ENCODE results near the gene ADGRE3. TPM values are rescaled to one million over a fixed set of nuclear protein-coding genes. Genes with fewer than 3 reads are reported as not detected.

Gene ADGRE3
- total and polyA plus RNA-seq, 2 donors (not counting 1 experiment from before 2014, with no cell fraction given) = 0.17 to 0.46 TPM

GRCh38 chr19:14682084-14682483 is 7.4 kb upstream of the ADGRE3 start:
- Mint-ChIP-seq H3K27ac (no peak overlapping the region), H3K9me3 (ENCODE audit: insufficient read depth) (no peaks in the 10 kb centered on the region), H3K4me3 (no peak overlapping the region), H3K27me3 (no peaks in the 10 kb centered on the region), H3K4me1 (peaks cover 23% of the 10 kb centered on the region)
- no peak overlapping the region for H3K9ac ChIP-seq (ENCODE audit: low read length)
- H3K9me3 ChIP-seq (ENCODE audit: control extremely low read depth in 1 of 3, control insufficient read depth in 2 of 3, insufficient read depth in 1 of 3, low read length in 2 of 3) = no peaks in the 10 kb centered on the region
- peaks cover 19 to 20% of the 10 kb centered on the region in 2 donors for H3K4me1 ChIP-seq (ENCODE audit: control insufficient read depth in 2 of 2, insufficient read depth in 2 of 2, low read length in 2 of 2)
- H3K27me3 ChIP-seq (replicated peaks in 1 of 4; ENCODE audit: control extremely low read depth in 1 of 4, control insufficient read depth in 3 of 4, insufficient read depth in 4 of 4, low read length in 3 of 4) = no peaks in the 10 kb centered on the region
- H3K27ac ChIP-seq (ENCODE audit: low read length in 2 of 2) = no peak overlapping the region
- no peak overlapping the region for H3K4me3 ChIP-seq (ENCODE audit: control extremely low read depth in 1 of 5, extremely low read depth in 1 of 5, insufficient read depth in 1 of 5, low read depth in 2 of 5, low read length in 4 of 5)
- no peaks in the 10 kb centered on the region for H3K36me3 ChIP-seq (replicated peaks in 1 of 2; ENCODE audit: control extremely low read depth in 1 of 2, control insufficient read depth in 1 of 2, extremely low read depth in 1 of 2, insufficient read depth in 2 of 2, low read length in 1 of 2)
- H3K79me2 ChIP-seq (ENCODE audit: control insufficient read depth, insufficient read depth, low read length) = no peaks in the 10 kb centered on the region
- no peak for DNase-seq
- intact Hi-C loops (cut with micrococcal nuclease) = no loop called here
- TF ChIP-seq EZH2 (IDR thresholded peaks at IDR 0.05; ENCODE audit: borderline replicate concordance, insufficient read depth, low read depth, low read length, poor library complexity, severe bottlenecking) = no peak
- no peak for TF ChIP-seq CTCF (IDR thresholded peaks at IDR 0.05)
- no peak overlapping the region for H3K4me2 ChIP-seq (replicated peaks; ENCODE audit: low read depth, low read length, poor library complexity, severe bottlenecking)
- ChIA-PET CTCF (no interaction called here), POLR2A (no interaction called here)
- H2AFZ ChIP-seq (ENCODE audit: insufficient read depth, low read depth, low read length, poor library complexity, severe bottlenecking) = no peak overlapping the region
- WGBS (ENCODE audit: insufficient coverage) = no CpG with 5 or more reads among the region's 2 CpGs
- H4K20me1 ChIP-seq (ENCODE audit: control insufficient read depth, insufficient read depth, low read length, poor library complexity, severe bottlenecking) = no peaks in the 10 kb centered on the region
- no peak for ATAC-seq (ENCODE audit: low read depth)

- Histone ChIP-seq H2AFZ (ENCODE audit: insufficient read depth, low read depth, low read length, poor library complexity, severe bottlenecking) (no peak overlapping the region), H3K9me3 (ENCODE audit: control extremely low read depth in 1 of 3, control insufficient read depth in 2 of 3, insufficient read depth in 1 of 3, low read length in 2 of 3) (no peaks in the 10 kb centered on the region), H3K4me2 (replicated peaks; ENCODE audit: low read depth, low read length, poor library complexity, severe bottlenecking) (no peak overlapping the region), H3K27ac (ENCODE audit: low read length in 2 of 2) (no peak overlapping the region), H3K79me2 (ENCODE audit: control insufficient read depth, insufficient read depth, low read length) (no peaks in the 10 kb centered on the region), H3K4me3 (ENCODE audit: control extremely low read depth in 1 of 5, extremely low read depth in 1 of 5, insufficient read depth in 1 of 5, low read depth in 2 of 5, low read length in 4 of 5) (no peak overlapping the region), H3K27me3 (replicated peaks in 1 of 4; ENCODE audit: control extremely low read depth in 1 of 4, control insufficient read depth in 3 of 4, insufficient read depth in 4 of 4, low read length in 3 of 4) (no peaks in the 10 kb centered on the region), H3K9ac (ENCODE audit: low read length) (no peak overlapping the region), H4K20me1 (ENCODE audit: control insufficient read depth, insufficient read depth, low read length, poor library complexity, severe bottlenecking) (no peaks in the 10 kb centered on the region), H3K36me3 (replicated peaks in 1 of 2; ENCODE audit: control extremely low read depth in 1 of 2, control insufficient read depth in 1 of 2, extremely low read depth in 1 of 2, insufficient read depth in 2 of 2, low read length in 1 of 2) (no peaks in the 10 kb centered on the region), H3K4me1 (ENCODE audit: control insufficient read depth in 2 of 2, insufficient read depth in 2 of 2, low read length in 2 of 2) (peaks cover 18 to 22% of the 10 kb centered on the region in 2 donors)
- intact Hi-C loops (cut with micrococcal nuclease) = no loop called here
- DNase-seq (no peak), ATAC-seq (ENCODE audit: low read depth) (no peak)
- Mint-ChIP-seq H3K9me3 (ENCODE audit: insufficient read depth) (no peaks in the 10 kb centered on the region), H3K27me3 (no peaks in the 10 kb centered on the region), H3K4me1 (peaks cover 21% of the 10 kb centered on the region), H3K27ac (no peak overlapping the region), H3K4me3 (no peak overlapping the region)
- WGBS (ENCODE audit: insufficient coverage) = 84% methylated on average over 9 of the region's 9 CpGs
- TF ChIP-seq CTCF (IDR thresholded peaks at IDR 0.05) (no peak), EZH2 (IDR thresholded peaks at IDR 0.05; ENCODE audit: borderline replicate concordance, insufficient read depth, low read depth, low read length, poor library complexity, severe bottlenecking) (no peak)
- ChIA-PET CTCF (no interaction called here), POLR2A (no interaction called here)
Observed at GRCh38 chr19:14678199-14678598, 3.6 kb upstream of the ADGRE3 start.
